GM20000 (cell line): ENCODE measurements around the gene TEX26.

Source experiments
- DNase-seq: peaks from one replicate; pipeline ENCODE4 v3.0.0; 2012; ENCODE audit warnings: low spot score
- CTCF ChIP-seq: IDR thresholded peaks from 2 replicates; pipeline ENCODE4 v1.5.1; 2012; ENCODE audit warnings: mild to moderate bottlenecking, control low read depth; ENCODE audit errors: extremely low read depth, missing control alignments

The TEX26 gene

GRCh38 chr13:30991184-30991583 is 58.7 kb downstream of the TEX26 start:
- DNase-seq: no peak
- TF ChIP-seq CTCF: no peak

GRCh38 chr13:30991922-30992321 is 59.5 kb downstream of the TEX26 start:
- DNase-seq: no peak
- TF ChIP-seq CTCF: no peak

- TF ChIP-seq CTCF: no peak
- DNase-seq: no peak
Measured at GRCh38 chr13:30995331-30995730, 62.9 kb downstream of the TEX26 start.

GRCh38 chr13:30997697-30998096 is 65.2 kb downstream of the TEX26 start:
- no peak for DNase-seq
- TF ChIP-seq CTCF: no peak

GRCh38 chr13:30998136-30999088 is 66.0 kb downstream of the TEX26 start:
- DNase-seq: no peak
- no peak for TF ChIP-seq CTCF

- DNase-seq: no peak
- TF ChIP-seq CTCF: no peak
Measured at GRCh38 chr13:31000889-31001288, 68.4 kb downstream of the TEX26 start.

- TF ChIP-seq CTCF: no peak
Measured at GRCh38 chr13:31001647-31002046, 69.2 kb downstream of the TEX26 start.

More at GRCh38 chr13:31001647-31002046, 69.2 kb downstream of the TEX26 start:
- DNase-seq: no peak
